ENCODE data around the gene CNMD. TPM values are rescaled to one million over a fixed set of nuclear protein-coding genes. Genes with fewer than 3 reads are reported as not detected.
A peak's percentile ranks its signal among the peaks of the same experiment; 100 is the strongest.

Gene CNMD
- total RNA-seq: not detected

DNA sequence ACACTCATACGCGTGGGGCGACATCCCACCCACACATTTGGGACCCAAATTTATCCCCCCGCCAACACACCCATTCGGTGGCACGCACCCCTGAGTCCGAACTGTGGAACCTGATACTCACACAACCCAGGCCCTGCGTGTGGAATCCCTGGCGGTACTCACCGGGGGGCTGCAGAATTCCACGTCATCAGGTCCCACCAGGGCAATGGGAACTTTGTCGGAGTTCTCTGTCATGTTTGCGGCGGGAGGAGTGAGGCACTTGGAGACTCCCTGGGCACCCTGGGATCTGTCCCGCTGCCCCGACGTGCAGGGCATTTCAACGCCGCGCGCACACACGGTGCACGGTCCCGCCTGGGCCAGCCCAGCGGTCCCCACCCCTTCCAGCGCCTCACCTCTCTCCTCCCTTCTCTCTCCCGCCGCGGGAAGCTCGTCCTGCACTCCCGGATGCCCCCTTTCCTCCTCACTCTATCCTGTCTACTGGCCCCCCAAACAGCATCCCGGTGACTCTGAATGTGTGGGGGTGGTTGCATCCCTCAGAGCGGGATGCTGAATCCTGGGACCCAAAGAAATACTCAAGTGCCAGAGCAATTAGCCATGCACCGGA, at the start of gene CNMD:
Gene CNMD, minus strand, starts transcription at position 353 of the 604 bp plus-strand sequence. Its CDS starts 119 bp downstream, at position 234.
- WGBS: 15% methylated on average over 27 of the region's 34 CpGs
- intact Hi-C loops (cut with DNase I): no loop called here
- peaks cover 8 to 68% (median 23%) of the 10 kb centered on the region in 4 donors for H3K27me3 ChIP-seq

DNA sequence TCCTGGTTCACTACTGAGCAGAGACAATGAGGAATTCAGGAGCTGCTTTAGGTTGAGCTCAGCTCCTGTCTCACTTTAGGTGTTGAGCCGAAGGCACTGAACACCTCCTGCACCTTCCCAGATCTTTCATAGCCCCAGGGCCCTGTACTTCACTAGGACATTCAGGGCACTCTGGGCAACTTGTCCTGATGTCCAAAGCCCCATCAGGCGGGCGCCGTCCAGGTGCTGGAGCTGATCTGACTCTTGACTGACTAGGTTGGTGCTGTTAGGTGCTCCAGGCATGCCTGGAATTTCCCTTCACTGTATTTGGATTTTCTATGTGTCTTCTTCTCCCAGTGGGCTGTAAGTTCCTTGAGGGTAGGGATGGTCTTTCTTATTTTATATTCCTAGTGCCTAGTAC, 48.4 kb upstream of the CNMD start:
- H3K36me3 ChIP-seq: no peaks in the 10 kb centered on the region
- no peak overlapping the region for H3K27ac ChIP-seq (replicated peaks in 1 of 4)
- H3K4me1 ChIP-seq: no peaks in the 10 kb centered on the region
- intact Hi-C loops (cut with DNase I): no loop called here
- no peaks in the 10 kb centered on the region for H3K9me3 ChIP-seq
- no peak overlapping the region for H3K4me3 ChIP-seq
- WGBS: 76% methylated on average over 4 of the region's 4 CpGs
- H3K27me3 ChIP-seq: no peaks in the 10 kb centered on the region
- TF ChIP-seq EP300 (IDR thresholded peaks at IDR 0.05): no peak
- no peak for DNase-seq (ENCODE audit: extremely low spot score)

More for the DNA sequence above, at the start of gene CNMD:
- Histone ChIP-seq H3K36me3 (no peaks in the 10 kb centered on the region), H3K27ac (replicated peaks in 1 of 4) (no peak within 1 kb of the TSS), H3K9me3 (peaks cover 0 to 3% (median 0%) of the 10 kb centered on the region in 4 donors), H3K4me3 (peak within 1 kb of the TSS; percentile 44 to 55 (median 46)), H3K4me1 (peaks cover 8 to 15% (median 14%) of the 10 kb centered on the region in 4 donors)
- peak; percentile 21 for DNase-seq (ENCODE audit: extremely low spot score)
- no peak for TF ChIP-seq EP300 (IDR thresholded peaks at IDR 0.05)
- no peak for TF ChIP-seq POLR2A (IDR thresholded peaks at IDR 0.05; ENCODE audit: low read depth)
- TF ChIP-seq CTCF (IDR thresholded peaks at IDR 0.05): no peak
- no peak for TF ChIP-seq POLR2AphosphoS5 (IDR thresholded peaks at IDR 0.05)

- Histone ChIP-seq H3K4me1 (no peaks in the 10 kb centered on the region), H3K4me3 (no peak overlapping the region), H3K36me3 (no peaks in the 10 kb centered on the region), H3K27ac (replicated peaks in 1 of 4) (no peak overlapping the region), H3K9me3 (no peaks in the 10 kb centered on the region), H3K27me3 (no peaks in the 10 kb centered on the region)
- TF ChIP-seq EP300 (IDR thresholded peaks at IDR 0.05) (no peak), POLR2AphosphoS5 (IDR thresholded peaks at IDR 0.05) (no peak), CTCF (IDR thresholded peaks at IDR 0.05) (no peak), POLR2A (IDR thresholded peaks at IDR 0.05; ENCODE audit: low read depth) (no peak)
- 73% methylated on average over 2 of the region's 2 CpGs for WGBS
- DNase-seq (ENCODE audit: extremely low spot score): no peak
- intact Hi-C loops (cut with DNase I): no loop called here
Observed at GRCh38 chr13:52787235-52787634, 47.6 kb upstream of the CNMD start.

DNA sequence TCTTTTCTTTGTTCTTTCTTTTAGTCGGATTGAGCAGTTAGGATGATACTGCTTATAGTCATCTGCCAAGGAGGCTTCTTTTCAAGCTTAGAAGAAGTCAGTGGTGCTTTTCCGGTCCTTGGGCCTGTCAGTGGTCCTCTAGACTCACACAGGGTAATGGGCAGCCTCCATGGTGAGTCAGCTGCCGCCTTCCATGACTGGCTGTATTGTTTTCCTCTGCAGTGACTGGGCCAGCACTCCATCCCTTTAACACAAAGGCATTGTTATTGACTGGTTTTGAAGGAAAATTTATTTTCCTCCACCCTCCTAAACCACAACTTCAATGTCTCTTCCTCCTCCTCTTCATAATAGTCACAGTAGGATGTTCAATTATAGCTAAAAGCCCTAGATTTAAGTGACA, 47.1 kb upstream of the CNMD start:
- WGBS: 60% methylated on average over 3 of the region's 3 CpGs
- no peak overlapping the region for H3K4me3 ChIP-seq
- H3K4me1 ChIP-seq: no peaks in the 10 kb centered on the region
- no peaks in the 10 kb centered on the region for H3K27me3 ChIP-seq
- no peaks in the 10 kb centered on the region for H3K36me3 ChIP-seq
- no peaks in the 10 kb centered on the region for H3K9me3 ChIP-seq
- H3K27ac ChIP-seq (replicated peaks in 1 of 4): no peak overlapping the region
- no peak for TF ChIP-seq POLR2A (IDR thresholded peaks at IDR 0.05; ENCODE audit: low read depth)
- no peak for TF ChIP-seq EP300 (IDR thresholded peaks at IDR 0.05)
- no peak for TF ChIP-seq POLR2AphosphoS5 (IDR thresholded peaks at IDR 0.05)
- no peak for TF ChIP-seq CTCF (IDR thresholded peaks at IDR 0.05)
- intact Hi-C loops (cut with DNase I): no loop called here
- no peak for DNase-seq (ENCODE audit: extremely low spot score)

DNA sequence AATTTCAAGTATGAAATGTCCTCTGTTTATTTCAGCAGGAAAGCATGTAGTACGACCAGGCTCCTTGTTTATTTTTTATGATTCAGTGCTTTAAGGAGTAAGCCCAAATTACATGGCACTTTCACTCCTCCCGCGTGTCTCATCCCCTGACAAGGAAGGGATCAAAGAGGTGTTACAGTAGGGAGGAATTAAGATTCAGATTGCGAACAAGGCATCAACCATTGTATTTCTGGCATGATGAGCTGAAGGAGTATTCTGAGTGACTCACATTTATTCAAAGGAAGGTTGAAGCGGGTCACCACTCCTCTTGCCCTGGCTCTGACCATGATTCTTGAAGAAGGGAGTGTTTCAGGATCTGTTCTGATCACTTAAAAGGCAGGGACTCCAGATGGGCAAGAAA, 46.1 kb upstream of the CNMD start:
- TF ChIP-seq POLR2A (IDR thresholded peaks at IDR 0.05; ENCODE audit: low read depth): no peak
- no peak for TF ChIP-seq CTCF (IDR thresholded peaks at IDR 0.05)
- TF ChIP-seq POLR2AphosphoS5 (IDR thresholded peaks at IDR 0.05): no peak
- no peak for TF ChIP-seq EP300 (IDR thresholded peaks at IDR 0.05)
- DNase-seq (ENCODE audit: extremely low spot score): no peak
- intact Hi-C loops (cut with DNase I): no loop called here
- H3K27ac ChIP-seq (replicated peaks in 1 of 4): no peak overlapping the region
- no peak overlapping the region for H3K4me3 ChIP-seq
- no peaks in the 10 kb centered on the region for H3K4me1 ChIP-seq
- H3K27me3 ChIP-seq: no peaks in the 10 kb centered on the region
- H3K9me3 ChIP-seq: no peaks in the 10 kb centered on the region
- WGBS: 70% methylated on average over 5 of the region's 5 CpGs
- H3K36me3 ChIP-seq: no peaks in the 10 kb centered on the region
